ENCODE results near the gene APEH.
"Not testable (repeated sequence)": the region's sequence is repeated elsewhere in the genome, so short reads cannot be mapped to it uniquely, and the experiment has no call there.

GRCh38 chr3:49685103-49685502, 11.0 kb downstream of the APEH start:
- not testable (repeated sequence) for TF ChIP-seq EZH2 (IDR thresholded peaks at IDR 0.05); POLR2AphosphoS5 (IDR thresholded peaks at IDR 0.05; ENCODE audit: borderline replicate concordance, low read depth, low read length)

All from SK-N-MC (cell line).